ENCODE measurements around the gene FGF2.
"Not testable (repeated sequence)": the region's sequence is repeated elsewhere in the genome, so short reads cannot be mapped to it uniquely, and the experiment has no call there.

The FGF2 gene

GRCh38 chr4:122815248-122815647, 11.4 kb upstream of the FGF2 start:
- DNase-seq = no peak

GRCh38 chr4:122816476-122816875, 10.2 kb upstream of the FGF2 start:
- no peak for DNase-seq

DNA sequence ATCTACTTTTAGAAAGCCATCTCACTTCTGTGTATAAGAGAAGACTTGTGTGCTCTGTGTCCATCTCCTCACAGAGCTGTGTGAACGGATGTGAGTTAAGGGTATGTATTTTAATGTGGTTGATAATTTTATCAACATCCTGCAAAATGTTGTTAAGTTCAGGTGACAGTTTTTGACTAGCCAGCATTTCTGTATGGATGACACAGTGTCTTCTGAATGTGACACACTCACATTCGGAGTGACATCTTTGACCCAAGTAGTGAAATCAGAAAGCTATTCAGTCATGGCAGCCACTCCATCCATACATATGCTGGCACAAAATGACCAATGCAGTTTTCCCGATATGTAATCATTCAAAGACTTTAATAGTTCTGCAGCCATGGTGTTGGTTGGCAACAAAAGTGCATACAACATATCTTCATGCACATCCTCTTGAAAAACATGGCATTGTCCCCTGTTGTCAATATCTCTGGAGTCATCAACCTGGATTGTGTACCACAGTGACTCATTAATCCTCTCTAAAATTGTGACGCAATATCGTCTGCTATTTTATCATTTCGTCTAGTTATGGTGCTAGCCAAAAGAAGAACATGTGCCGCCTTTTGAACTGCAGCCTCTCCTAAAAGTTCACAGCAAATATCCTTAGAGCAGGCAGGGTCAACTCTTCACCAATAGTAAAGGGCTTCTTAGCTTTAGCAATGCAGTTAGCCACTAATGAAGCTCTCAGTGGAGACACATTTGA, 6.8 kb upstream of the FGF2 start:
- no peak for DNase-seq

- no peak for DNase-seq
These were observed 5.5 kb upstream of the FGF2 start for GRCh38 chr4:122821092-122821491.

DNA sequence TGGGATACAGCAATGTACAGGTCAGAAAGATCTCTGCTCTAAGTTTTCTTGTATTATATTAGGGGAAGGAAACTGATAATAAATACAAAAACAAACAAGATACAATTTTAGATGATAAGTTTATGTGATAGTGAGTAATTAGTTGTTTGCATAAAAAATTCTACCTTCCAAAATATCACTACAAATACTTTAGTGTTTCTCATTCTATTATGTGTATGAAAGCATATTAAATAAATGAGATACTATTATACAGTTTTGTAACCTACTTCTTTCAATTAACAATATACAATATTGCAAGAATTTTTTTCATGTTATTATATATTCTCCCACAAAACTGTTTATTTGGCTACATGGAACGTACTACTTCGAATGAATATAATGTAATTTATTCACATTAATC, 4.2 kb upstream of the FGF2 start:
- DNase-seq = no peak

- DNase-seq = no peak
These were observed 3.2 kb upstream of the FGF2 start for GRCh38 chr4:122823476-122823875.

GRCh38 chr4:122824616-122825015, 2.0 kb upstream of the FGF2 start:
- DNase-seq = no peak

- no peak for DNase-seq
These were observed 528 bp upstream of the FGF2 start for GRCh38 chr4:122826079-122826527.

- DNase-seq = peak; percentile 39
These were observed 737 bp downstream of the FGF2 start for GRCh38 chr4:122827258-122827878.

DNA sequence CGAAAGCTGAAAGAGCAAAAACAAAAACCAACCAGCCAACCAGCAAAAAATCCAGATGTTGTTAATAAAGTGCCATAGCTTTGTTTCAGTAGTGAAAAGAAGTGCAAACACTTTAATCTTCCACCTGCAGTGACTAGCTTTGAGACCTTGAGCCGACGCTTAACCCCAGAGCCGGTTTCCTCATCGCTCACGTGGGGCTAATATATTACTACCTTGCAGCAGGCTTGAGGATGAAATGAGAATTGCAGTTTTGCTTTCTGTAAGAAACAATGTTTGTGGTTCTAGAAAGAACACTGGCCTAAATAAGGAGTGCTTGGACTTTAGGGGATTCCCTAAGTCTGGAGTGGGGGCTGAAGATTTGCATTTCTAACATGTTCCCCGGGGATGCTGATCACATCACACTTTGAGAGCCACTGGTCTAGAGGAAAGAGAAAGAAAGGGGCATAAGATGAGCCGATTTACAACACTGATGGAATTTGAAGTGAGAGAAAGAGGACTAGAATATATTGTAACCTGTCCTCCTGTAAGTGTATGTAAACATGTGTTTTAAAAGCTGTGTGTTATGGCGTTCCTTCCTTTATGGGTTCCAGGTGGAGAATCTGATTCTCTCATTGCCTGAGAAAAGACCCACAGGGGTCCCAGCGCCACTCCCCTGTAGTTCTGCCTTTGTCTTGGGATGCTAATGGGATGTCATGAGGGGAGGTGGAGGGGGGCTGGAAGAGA, 1.4 kb downstream of the FGF2 start:
- peak; percentile 22 for DNase-seq

GRCh38 chr4:122830426-122831095, 3.9 kb downstream of the FGF2 start:
- no peak for DNase-seq

GRCh38 chr4:122831515-122832196, 5.0 kb downstream of the FGF2 start:
- no peak for DNase-seq

- no peak for DNase-seq
These were observed 6.1 kb downstream of the FGF2 start for GRCh38 chr4:122832732-122833131.

DNA sequence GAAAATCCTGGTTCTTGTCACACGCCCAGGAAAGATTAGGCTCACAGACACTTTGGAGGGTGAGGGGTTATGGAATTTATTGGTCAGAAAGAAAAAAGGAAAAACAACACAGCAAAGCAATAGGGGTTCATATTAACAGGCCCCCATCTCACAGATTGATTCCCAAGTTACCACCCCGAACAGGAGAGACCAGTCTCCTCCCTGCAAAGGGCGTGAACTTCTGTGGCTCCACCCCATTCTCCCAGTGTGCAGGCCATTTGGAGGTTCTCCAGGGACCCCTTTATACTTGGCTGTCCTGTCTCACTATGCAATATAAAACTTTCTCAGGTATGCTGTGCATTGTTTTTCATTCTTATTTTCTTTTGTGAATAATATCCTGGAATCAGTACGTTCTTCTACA, 7.4 kb downstream of the FGF2 start:
- no peak for DNase-seq

DNA sequence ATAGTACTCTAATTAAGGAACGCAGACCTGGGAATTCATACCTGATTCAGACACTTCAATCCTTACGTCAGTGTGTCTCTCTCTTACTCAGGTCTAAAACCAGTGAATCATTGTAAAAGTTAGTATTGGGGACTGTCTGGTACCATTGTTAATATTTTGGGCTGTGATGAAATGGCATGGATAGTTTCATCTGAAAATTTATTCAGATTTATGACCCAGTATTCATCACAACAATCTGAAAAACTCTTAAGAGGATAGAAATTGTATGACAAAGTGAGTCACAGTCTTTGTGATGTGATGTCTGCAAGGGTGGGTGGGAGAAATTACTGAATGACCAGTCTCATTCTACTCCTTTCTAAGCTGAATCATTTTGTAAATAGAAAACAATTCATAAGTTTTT, 10.3 kb downstream of the FGF2 start:
- DNase-seq = no peak

DNA sequence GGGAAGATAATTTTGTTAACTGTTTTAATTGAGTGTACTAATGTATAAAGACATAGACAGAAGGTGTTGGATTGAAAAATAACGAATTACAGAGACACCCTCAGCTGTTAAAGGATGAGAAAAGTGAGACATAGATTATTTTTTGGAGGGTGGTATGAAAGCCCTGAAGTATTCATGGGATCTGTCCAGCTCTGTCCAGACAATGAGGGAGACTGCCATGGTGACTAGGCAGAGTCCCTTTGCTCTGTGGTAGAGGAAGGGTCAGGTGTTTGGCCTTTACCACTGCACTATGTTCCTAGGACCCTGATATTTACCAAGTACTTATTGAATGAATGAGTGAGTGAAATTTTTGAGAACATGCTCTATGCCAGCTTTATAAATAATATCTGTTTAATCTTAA, 11.4 kb downstream of the FGF2 start:
- no peak for DNase-seq

DNA sequence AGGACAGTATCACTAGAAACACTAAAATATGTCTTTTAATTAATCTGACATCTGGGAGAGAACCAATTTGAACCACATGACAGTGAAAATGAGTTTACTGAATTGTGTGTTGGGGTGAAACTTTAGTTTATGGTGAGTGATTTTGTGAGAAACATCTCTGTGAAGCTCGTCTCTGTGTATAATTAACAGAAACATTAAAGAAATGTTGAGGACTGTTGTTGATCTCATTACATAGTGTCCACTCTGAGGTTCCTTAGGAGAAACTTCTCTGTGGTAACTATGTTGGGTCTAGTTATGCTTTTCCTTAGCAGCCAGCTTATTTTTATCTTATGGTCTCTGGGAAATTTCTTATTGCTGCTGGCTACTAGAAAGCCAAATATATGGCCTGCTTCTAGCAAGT, 15.8 kb downstream of the FGF2 start:
- no peak for DNase-seq

DNA sequence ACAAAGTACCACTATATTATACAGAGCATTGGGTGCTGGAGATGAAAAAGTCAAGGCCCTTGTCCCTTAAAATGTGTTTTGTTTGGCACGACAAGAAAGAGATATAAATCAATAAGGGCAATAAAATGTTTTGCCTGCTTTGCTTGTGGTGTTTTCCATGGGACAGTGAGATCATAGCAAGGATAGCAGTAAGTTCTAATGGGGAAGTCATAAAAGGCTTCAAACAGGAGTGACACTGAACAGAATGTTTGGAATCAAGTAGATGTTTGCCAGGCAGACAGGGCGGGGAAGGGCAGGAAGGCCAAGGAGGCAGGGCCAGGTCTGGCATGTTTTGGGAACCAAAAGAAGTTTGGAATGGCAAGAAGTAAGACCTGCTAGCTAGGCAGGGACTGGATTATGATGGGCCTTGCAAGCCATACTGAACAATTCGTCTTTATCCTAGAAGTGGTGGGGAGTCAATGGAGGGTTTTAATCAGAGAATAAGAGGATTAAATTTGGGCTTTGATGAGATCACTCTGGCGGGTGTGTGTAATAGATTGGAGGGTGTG, 16.4 kb downstream of the FGF2 start:
- no peak for DNase-seq

DNA sequence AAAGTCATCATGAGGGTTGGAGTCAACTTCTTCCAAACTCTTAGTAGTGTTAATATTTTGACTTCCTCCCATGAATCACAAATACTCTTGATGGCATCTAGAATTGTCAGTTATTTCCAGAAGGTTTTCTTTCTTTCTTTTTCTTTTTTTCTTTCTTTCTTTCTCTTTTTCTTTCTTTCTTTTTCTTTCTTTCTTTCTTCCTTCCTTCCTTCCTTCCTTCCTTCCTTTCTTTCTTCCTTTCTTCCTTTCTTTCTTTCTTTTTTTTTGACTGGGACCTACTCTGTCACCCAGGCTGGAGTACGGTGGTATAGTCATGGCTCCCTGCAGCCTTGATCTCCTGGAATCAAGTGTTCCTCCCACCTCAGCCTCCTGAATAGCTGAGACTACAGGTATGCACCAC, 17.8 kb downstream of the FGF2 start:
- not testable (repeated sequence) for DNase-seq

DNA sequence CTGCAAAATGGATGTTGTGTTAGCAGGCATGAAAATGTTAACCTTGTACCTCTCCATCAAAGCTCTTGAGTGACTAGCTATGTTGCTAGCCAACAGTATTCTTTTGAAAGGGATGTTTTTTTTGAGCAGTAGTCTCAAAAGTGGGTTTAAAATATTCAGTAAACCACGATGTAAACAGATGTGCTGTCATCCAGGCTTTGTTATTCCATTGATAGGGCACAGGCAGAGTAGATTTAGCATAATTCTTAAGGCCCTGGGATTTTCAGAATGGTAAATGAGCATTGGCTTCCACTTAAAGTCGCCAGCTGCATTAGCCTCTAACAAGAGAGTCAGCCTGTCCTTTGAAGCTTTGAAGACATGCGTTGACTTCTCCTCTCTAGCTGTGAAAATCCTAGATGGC, 18.4 kb downstream of the FGF2 start:
- no peak for DNase-seq

GRCh38 chr4:122845760-122846159, 19.1 kb downstream of the FGF2 start:
- no peak for DNase-seq

GRCh38 chr4:122847931-122848330, 21.3 kb downstream of the FGF2 start:
- DNase-seq = no peak

- DNase-seq = not testable (repeated sequence)
These were observed 23.2 kb downstream of the FGF2 start for GRCh38 chr4:122849789-122850188.

All from NCI-H345 (cell line).